HEK293T (cell line): ENCODE results near the gene FBXL7.

Experiments
- CTCF ChIA-PET: fragments of 350-600 bp; formaldehyde crosslinking; extraction: SDS; loops from one replicate; lab custom pipeline; 2021; ENCODE audit warnings: antibody characterized with exemption, inconsistent platforms; lab: Yijun Ruan, JAX
- POLR2A ChIA-PET: fragments of 350-600 bp; formaldehyde crosslinking; extraction: SDS; loops from one replicate; lab custom pipeline; 2020; ENCODE audit warnings: antibody characterized with exemption, inconsistent platforms; lab: Yijun Ruan, JAX
- DNase-seq: peaks from one replicate; pipeline ENCODE4 v3.0.0; 2012; ENCODE audit warnings: mixed read lengths; ENCODE audit errors: extremely low spot score
- ARNT ChIP-seq: fragments of 450-650 bp; IDR thresholded peaks from 2 replicates; pipeline ENCODE4 v1.6.1; 2017; ENCODE audit warnings: mild to moderate bottlenecking
- BHLHE40 ChIP-seq: fragments of 450-650 bp; IDR thresholded peaks from 2 replicates; pipeline ENCODE4 v1.6.1; 2016; ENCODE audit warnings: mild to moderate bottlenecking, moderate library complexity, borderline replicate concordance
- CTBP1 ChIP-seq: fragments of 450-650 bp; IDR thresholded peaks from 2 replicates; pipeline ENCODE4 v1.6.1; 2016; ENCODE audit warnings: borderline replicate concordance
- ELF4 ChIP-seq: fragments of 450-650 bp; IDR thresholded peaks from 2 replicates; pipeline ENCODE4 v1.6.1; 2017; ENCODE audit warnings: antibody characterized with exemption
- FOXA1 ChIP-seq: fragments of 450-650 bp; IDR thresholded peaks from 2 replicates; pipeline ENCODE4 v1.6.1; 2016; ENCODE audit warnings: mild to moderate bottlenecking
- FOXK2 ChIP-seq: fragments of 450-650 bp; IDR thresholded peaks from 2 replicates; pipeline ENCODE4 v1.6.1; 2016; ENCODE audit warnings: mild to moderate bottlenecking
- FOXM1 ChIP-seq: fragments of 450-650 bp; IDR thresholded peaks from 2 replicates; pipeline ENCODE4 v1.6.1; 2017; ENCODE audit warnings: mild to moderate bottlenecking, borderline replicate concordance
- HDGF ChIP-seq: fragments of 450-650 bp; IDR thresholded peaks from 2 replicates; pipeline ENCODE4 v1.6.1; 2017; ENCODE audit warnings: antibody characterized with exemption, borderline replicate concordance
- L3MBTL2 ChIP-seq: fragments of 450-650 bp; conservative IDR thresholded peaks from 2 replicates; pipeline ENCODE4 v1.6.1; 2016; ENCODE audit warnings: mild to moderate bottlenecking
- LEF1 ChIP-seq: fragments of 450-650 bp; IDR thresholded peaks from 2 replicates; pipeline ENCODE4 v1.6.1; 2017; ENCODE audit warnings: mild to moderate bottlenecking, borderline replicate concordance
- NFRKB ChIP-seq: fragments of 450-650 bp; IDR thresholded peaks from 2 replicates; pipeline ENCODE4 v1.6.1; 2016; ENCODE audit warnings: mild to moderate bottlenecking, moderate library complexity
- PKNOX1 ChIP-seq: fragments of 450-650 bp; IDR thresholded peaks from 2 replicates; pipeline ENCODE4 v1.6.1; 2016
- SP1 ChIP-seq: fragments of 450-650 bp; IDR thresholded peaks from 2 replicates; pipeline ENCODE4 v1.6.1; 2017
- SUZ12 ChIP-seq: fragments of 450-650 bp; IDR thresholded peaks from 2 replicates; pipeline ENCODE4 v1.6.1; 2016; ENCODE audit warnings: mild to moderate bottlenecking
- TARDBP ChIP-seq: fragments of 450-650 bp; IDR thresholded peaks from 2 replicates; pipeline ENCODE4 v1.6.1; 2016
- ZNF384 ChIP-seq: fragments of 450-650 bp; IDR thresholded peaks from 2 replicates; pipeline ENCODE4 v1.6.1; 2016

The FBXL7 gene

GRCh38 chr5:15797116-15797515 is 297.1 kb downstream of the FBXL7 start:
- DNase-seq = no peak
- TF ChIP-seq CTBP1 (no peak), FOXA1 (no peak), PKNOX1 (no peak), FOXM1 (no peak), ZNF384 (no peak), SP1 (no peak), HDGF (no peak), L3MBTL2 (no peak), FOXK2 (no peak), SUZ12 (no peak), LEF1 (no peak), BHLHE40 (no peak), TARDBP (no peak), ARNT (no peak), NFRKB (no peak), ELF4 (no peak)
- CTCF ChIA-PET = no interaction called here
- POLR2A ChIA-PET = no interaction called here

GRCh38 chr5:15798006-15798405 is 298.0 kb downstream of the FBXL7 start:
- POLR2A ChIA-PET = no interaction called here
- DNase-seq = no peak
- no peak for TF ChIP-seq HDGF
- CTCF ChIA-PET = no interaction called here

GRCh38 chr5:15799014-15799413 is 299.0 kb downstream of the FBXL7 start:
- TF ChIP-seq CTBP1 (no peak), FOXM1 (no peak), ZNF384 (no peak), BHLHE40 (no peak), NFRKB (no peak), TARDBP (no peak), HDGF (no peak), FOXA1 (no peak), FOXK2 (no peak), LEF1 (no peak), ARNT (no peak), SUZ12 (no peak), ELF4 (no peak), PKNOX1 (no peak), L3MBTL2 (no peak), SP1 (no peak)
- ChIA-PET POLR2A (no interaction called here), CTCF (interaction anchor here (0.6 kb wide), 1 partner anchor 1287 kb away, joined by 7 read pairs; no protein-coding TSS in a partner anchor)
- DNase-seq = no peak

GRCh38 chr5:15799612-15800011 is 299.6 kb downstream of the FBXL7 start:
- ChIA-PET POLR2A (no interaction called here), CTCF (interaction anchor here (0.6 kb wide), 1 partner anchor 1286 kb away, joined by 7 read pairs; no protein-coding TSS in a partner anchor)
- DNase-seq = no peak
- TF ChIP-seq L3MBTL2 = no peak
- no peak for TF ChIP-seq ZNF384
- TF ChIP-seq FOXM1 = no peak
- no peak for TF ChIP-seq TARDBP
- no peak for TF ChIP-seq PKNOX1
- TF ChIP-seq HDGF = no peak
- TF ChIP-seq FOXA1 = no peak
- TF ChIP-seq LEF1 = no peak
- no peak for TF ChIP-seq BHLHE40
- TF ChIP-seq SP1 = no peak
- no peak for TF ChIP-seq ARNT
- no peak for TF ChIP-seq SUZ12
- no peak for TF ChIP-seq CTBP1
- TF ChIP-seq FOXK2 = no peak
- no peak for TF ChIP-seq NFRKB
- no peak for TF ChIP-seq ELF4

- DNase-seq = no peak
- CTCF ChIA-PET = no interaction called here
- TF ChIP-seq TARDBP (no peak), HDGF (no peak), PKNOX1 (no peak), FOXK2 (no peak), BHLHE40 (no peak)
- POLR2A ChIA-PET = no interaction called here
Measured at GRCh38 chr5:15803280-15803679, 303.3 kb downstream of the FBXL7 start.

- TF ChIP-seq FOXA1 = no peak
- TF ChIP-seq PKNOX1 = no peak
- TF ChIP-seq NFRKB = no peak
- TF ChIP-seq ZNF384 = no peak
- ChIA-PET CTCF (no interaction called here), POLR2A (no interaction called here)
- DNase-seq = no peak
Measured at GRCh38 chr5:15806613-15807012, 306.6 kb downstream of the FBXL7 start.
